Ishikawa (cell line): Measurements from ENCODE around the gene TRIP13.
"Not testable (repeated sequence)": the region's sequence is repeated elsewhere in the genome, so short reads cannot be mapped to it uniquely, and the experiment has no call there.

Experiments used
- CEBPB ChIP-seq: IDR thresholded peaks from 2 replicates; pipeline ENCODE4 v1.6.1; 2012
- EP300 ChIP-seq: IDR thresholded peaks from 2 replicates; pipeline ENCODE4 v1.6.1; 2012; ENCODE audit warnings: borderline replicate concordance
- NFIC ChIP-seq: IDR thresholded peaks from 2 replicates; pipeline ENCODE4 v1.6.1; 2012
- TAF1 ChIP-seq: IDR thresholded peaks from 2 replicates; pipeline ENCODE4 v1.6.1; 2012; ENCODE audit warnings: low read depth, mild to moderate bottlenecking
- TCF12 ChIP-seq: IDR thresholded peaks from 2 replicates; pipeline ENCODE4 v1.6.1; 2012; ENCODE audit warnings: low read depth
- TEAD4 ChIP-seq: IDR thresholded peaks from 2 replicates; pipeline ENCODE4 v1.6.1; 2012
- ZBTB7A ChIP-seq: IDR thresholded peaks from 2 replicates; pipeline ENCODE4 v1.6.1; 2012; ENCODE audit warnings: low read depth

GRCh38 chr5:934381-934967 is 41.8 kb downstream of the TRIP13 start:
- TF ChIP-seq EP300, ZBTB7A, TCF12, NFIC, TAF1, CEBPB, TEAD4: not testable (repeated sequence)
